GM18951 (cell line): ENCODE results near the gene TLE4.
"Not testable (repeated sequence)": the region's sequence is repeated elsewhere in the genome, so short reads cannot be mapped to it uniquely, and the experiment has no call there.

ENCODE experiments used
- POLR2A ChIP-seq: IDR thresholded peaks from 4 replicates; pipeline ENCODE4 v1.6.1; 2011; ENCODE audit warnings: mild to moderate bottlenecking; ENCODE audit not compliant: insufficient read length, insufficient read depth; ENCODE audit errors: extremely low read depth
- in situ Hi-C: fragments of 300-500 bp; cut with MboI; formaldehyde crosslinking; loops from one replicate; pipeline ENCODE4 v1.12.0; 2022; ENCODE audit warnings: low sequenced_read_pairs, mixed read lengths, inconsistent platforms; ENCODE audit not compliant: unreplicated experiment

The TLE4 gene

GRCh38 chr9:79719021-79719420 is 147.3 kb downstream of the TLE4 start:
- no peak for TF ChIP-seq POLR2A

GRCh38 chr9:79719989-79720388 is 148.2 kb downstream of the TLE4 start:
- no peak for TF ChIP-seq POLR2A

More at GRCh38 chr9:79719021-79719420, 147.3 kb downstream of the TLE4 start:
- in situ Hi-C loops, result no loop called here

GRCh38 chr9:79731171-79731890 is 159.6 kb downstream of the TLE4 start:
- in situ Hi-C loops, result no loop called here
- TF ChIP-seq POLR2A, result no peak

More at GRCh38 chr9:79719989-79720388, 148.2 kb downstream of the TLE4 start:
- in situ Hi-C loops, result no loop called here

- in situ Hi-C loops, result no loop called here
- TF ChIP-seq POLR2A, result no peak
Observed at GRCh38 chr9:79735023-79735779, 163.4 kb downstream of the TLE4 start.

GRCh38 chr9:79736051-79736450 is 164.3 kb downstream of the TLE4 start:
- TF ChIP-seq POLR2A, result no peak
- in situ Hi-C loops, result no loop called here

- in situ Hi-C loops, result no loop called here
- TF ChIP-seq POLR2A, result no peak
Observed at GRCh38 chr9:79741381-79741780, 169.6 kb downstream of the TLE4 start.

GRCh38 chr9:79742110-79742721 is 170.5 kb downstream of the TLE4 start:
- in situ Hi-C loops, result no loop called here
- TF ChIP-seq POLR2A, result no peak

- TF ChIP-seq POLR2A, result no peak
- in situ Hi-C loops, result no loop called here
Observed at GRCh38 chr9:79744521-79744920, 172.8 kb downstream of the TLE4 start.

GRCh38 chr9:79745752-79746336 is 174.1 kb downstream of the TLE4 start:
- no peak for TF ChIP-seq POLR2A
- in situ Hi-C loops, result no loop called here

GRCh38 chr9:79751895-79752466 is 180.2 kb downstream of the TLE4 start:
- in situ Hi-C loops, result not testable (repeated sequence)

GRCh38 chr9:79756414-79756813 is 184.6 kb downstream of the TLE4 start:
- in situ Hi-C loops, result no loop called here
- TF ChIP-seq POLR2A, result no peak

- in situ Hi-C loops, result no loop called here
- no peak for TF ChIP-seq POLR2A
Observed at GRCh38 chr9:79757074-79757473, 185.3 kb downstream of the TLE4 start.
